Stimulated activated memory B cell treated with anti-CD40 and anti-IgM and Interleukin-4, amounts not matched to agents 10 μg/mL and 1 μg/mL and 100 μg/mL, for 72 hours (primary cell): ENCODE data around the gene FOLR1.
"Not testable (repeated sequence)": the region's sequence is repeated elsewhere in the genome, so short reads cannot be mapped to it uniquely, and the experiment has no call there.

ENCODE experiments used
- ATAC-seq: fragments of 150-1000 bp; cut with Tn5 transposase; 2 replicates; pipeline ENCODE4 v1.10.0; 2021
- H3K27ac Mint-ChIP-seq: one replicate; pipeline ENCODE4 v1.8.0; 2022; ENCODE audit warnings: mild to moderate bottlenecking, mixed read lengths
- H3K27me3 Mint-ChIP-seq: one replicate; pipeline ENCODE4 v1.8.0; 2022; ENCODE audit warnings: mixed read lengths
- H3K36me3 Mint-ChIP-seq: one replicate; pipeline ENCODE4 v1.8.0; 2022; ENCODE audit warnings: mixed read lengths
- H3K4me1 Mint-ChIP-seq: one replicate; pipeline ENCODE4 v1.8.0; 2022; ENCODE audit warnings: mixed read lengths
- H3K4me3 Mint-ChIP-seq: one replicate; pipeline ENCODE4 v1.8.0; 2022; ENCODE audit warnings: mild to moderate bottlenecking, moderate library complexity, mixed read lengths
- H3K9me3 Mint-ChIP-seq: one replicate; pipeline ENCODE4 v1.8.0; 2022; ENCODE audit warnings: mixed read lengths

Gene FOLR1

GRCh38 chr11:72206794-72207193 lies 14.9 kb downstream of the FOLR1 start:
- peaks cover 13% of the 10 kb centered on the region for H3K9me3 Mint-ChIP-seq
- H3K27ac Mint-ChIP-seq, H3K4me3 Mint-ChIP-seq, H3K4me1 Mint-ChIP-seq, ATAC-seq: not testable (repeated sequence)
- peaks cover 16% of the 10 kb centered on the region for H3K27me3 Mint-ChIP-seq
- H3K36me3 Mint-ChIP-seq, result peaks cover 17% of the 10 kb centered on the region

DNA sequence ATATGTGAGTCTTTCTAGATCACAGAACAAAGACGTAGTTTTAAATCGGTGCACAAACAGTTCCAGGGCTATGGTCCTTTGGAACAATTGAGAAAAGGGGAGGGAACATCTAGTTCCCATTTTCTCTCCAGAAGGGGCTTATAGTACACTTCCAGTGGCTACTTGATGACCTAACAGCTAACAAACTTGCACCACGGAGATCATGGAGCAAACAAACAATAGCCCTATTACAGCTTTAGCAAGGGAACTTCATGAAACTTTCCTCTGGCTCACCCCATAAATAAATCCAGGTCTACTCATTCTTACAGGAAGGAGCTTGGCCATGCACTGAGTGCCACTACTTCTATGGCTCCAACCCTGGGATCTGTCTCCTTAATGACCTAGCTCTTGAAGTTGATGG lies 16.3 kb downstream of the FOLR1 start:
- Mint-ChIP-seq H3K9me3 (peaks cover 13% of the 10 kb centered on the region), H3K4me3 (no peak overlapping the region), H3K27ac (no peak overlapping the region), H3K36me3 (peaks cover 17% of the 10 kb centered on the region), H3K27me3 (peaks cover 16% of the 10 kb centered on the region), H3K4me1 (peaks cover 6% of the 10 kb centered on the region)
- ATAC-seq, result no peak

DNA sequence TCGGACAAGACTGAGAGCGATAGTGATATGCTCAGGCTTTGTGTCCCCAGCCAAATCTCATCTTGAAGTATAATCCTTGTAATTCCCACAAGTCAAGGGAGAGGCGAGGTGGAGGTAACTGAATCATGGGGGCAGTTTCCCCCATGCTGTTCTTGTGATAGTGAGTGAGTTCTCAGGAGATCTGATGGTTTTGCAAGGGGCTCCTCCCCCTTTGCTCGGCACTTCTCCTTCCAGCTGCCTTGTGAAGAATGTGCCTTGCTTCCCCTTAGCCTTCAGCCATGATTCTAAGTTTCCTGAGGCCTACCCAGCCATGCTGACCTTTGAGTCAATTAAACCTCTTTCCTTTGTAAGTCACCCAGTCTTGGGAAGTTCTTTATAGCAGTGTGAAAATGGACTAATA lies 17.2 kb downstream of the FOLR1 start:
- no peak overlapping the region for H3K27ac Mint-ChIP-seq
- H3K4me3 Mint-ChIP-seq, result no peak overlapping the region
- H3K9me3 Mint-ChIP-seq, result peaks cover 13% of the 10 kb centered on the region
- no peak for ATAC-seq
- peaks cover 17% of the 10 kb centered on the region for H3K36me3 Mint-ChIP-seq
- peaks cover 6% of the 10 kb centered on the region for H3K4me1 Mint-ChIP-seq
- peaks cover 16% of the 10 kb centered on the region for H3K27me3 Mint-ChIP-seq

GRCh38 chr11:72216638-72217037 lies 24.7 kb downstream of the FOLR1 start, which contains the start of gene FOLR2:
TSS of gene FOLR2 (plus strand) at chr11:72216794. CDS start at chr11:72218585, 1,791 bp downstream.
- Mint-ChIP-seq H3K27ac (peak within 1 kb of the TSS; percentile 26), H3K36me3 (no peaks in the 10 kb centered on the region), H3K9me3 (no peaks in the 10 kb centered on the region), H3K4me3 (no peak within 1 kb of the TSS), H3K4me1 (peaks cover 41% of the 10 kb centered on the region), H3K27me3 (no peaks in the 10 kb centered on the region)
- no peak for ATAC-seq

DNA sequence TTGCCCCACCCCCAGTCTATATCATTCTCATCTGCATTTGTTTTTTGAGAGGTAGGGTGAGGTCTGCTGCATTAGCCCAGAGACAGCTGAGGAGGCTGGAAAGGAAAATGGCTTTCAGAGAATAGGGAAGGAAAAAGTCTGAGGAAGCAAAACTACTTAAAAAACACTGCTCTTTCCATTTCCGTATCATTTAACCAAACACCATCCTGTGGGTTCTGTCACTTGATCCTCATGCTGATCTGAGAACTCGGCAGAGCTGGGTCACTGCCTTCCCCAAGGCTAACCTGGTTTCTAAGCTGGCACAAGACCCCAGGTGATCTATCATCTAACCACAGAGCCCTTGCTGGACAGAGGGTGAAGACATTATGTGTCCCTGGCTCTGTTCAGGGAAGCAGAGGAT lies 25.9 kb downstream of the FOLR1 start:
- Mint-ChIP-seq H3K4me1 (peaks cover 53% of the 10 kb centered on the region), H3K9me3 (no peaks in the 10 kb centered on the region), H3K36me3 (no peaks in the 10 kb centered on the region), H3K4me3 (no peak overlapping the region), H3K27me3 (no peaks in the 10 kb centered on the region), H3K27ac (peak overlapping the region; percentile 26)
- no peak for ATAC-seq

DNA sequence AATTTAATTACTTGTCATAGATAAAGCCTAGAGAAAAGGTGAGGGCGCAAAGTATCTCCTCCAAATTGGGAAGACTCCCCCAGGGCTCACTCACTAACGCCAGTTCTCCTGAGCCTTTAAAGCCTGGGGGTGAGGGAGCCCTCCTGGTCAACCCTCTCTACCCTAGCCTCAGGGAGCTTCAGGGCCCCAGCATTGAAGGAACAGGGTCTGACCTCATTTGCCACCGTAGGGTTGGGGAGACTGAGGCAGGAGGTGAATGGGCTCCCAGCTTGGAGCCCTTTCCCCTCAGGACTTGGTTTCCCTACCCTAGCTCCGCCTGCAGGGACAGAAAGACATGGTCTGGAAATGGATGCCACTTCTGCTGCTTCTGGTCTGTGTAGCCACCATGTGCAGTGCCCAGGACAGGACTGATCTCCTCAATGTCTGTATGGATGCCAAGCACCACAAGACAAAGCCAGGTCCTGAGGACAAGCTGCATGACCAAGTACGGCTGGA lies 26.4 kb downstream of the FOLR1 start:
- H3K9me3 Mint-ChIP-seq, result no peaks in the 10 kb centered on the region
- ATAC-seq, result no peak
- H3K27ac Mint-ChIP-seq, result peak overlapping the region; percentile 26
- no peaks in the 10 kb centered on the region for H3K27me3 Mint-ChIP-seq
- peaks cover 55% of the 10 kb centered on the region for H3K4me1 Mint-ChIP-seq
- no peak overlapping the region for H3K4me3 Mint-ChIP-seq
- H3K36me3 Mint-ChIP-seq, result no peaks in the 10 kb centered on the region

- H3K9me3 Mint-ChIP-seq, result no peaks in the 10 kb centered on the region
- H3K4me1 Mint-ChIP-seq, result peaks cover 70% of the 10 kb centered on the region
- ATAC-seq, result no peak
- no peaks in the 10 kb centered on the region for H3K27me3 Mint-ChIP-seq
- H3K36me3 Mint-ChIP-seq, result no peaks in the 10 kb centered on the region
- H3K4me3 Mint-ChIP-seq, result peak overlapping the region; percentile 59
- H3K27ac Mint-ChIP-seq, result peak overlapping the region; percentile 98
Observed at GRCh38 chr11:72220696-72221363, 28.9 kb downstream of the FOLR1 start.

- H3K36me3 Mint-ChIP-seq, result no peaks in the 10 kb centered on the region
- H3K9me3 Mint-ChIP-seq, result no peaks in the 10 kb centered on the region
- H3K4me3 Mint-ChIP-seq, result peak overlapping the region; percentile 59
- H3K4me1 Mint-ChIP-seq, result peaks cover 74% of the 10 kb centered on the region
- H3K27me3 Mint-ChIP-seq, result no peaks in the 10 kb centered on the region
- ATAC-seq, result no peak
- peak overlapping the region; percentile 98 for H3K27ac Mint-ChIP-seq
Observed at GRCh38 chr11:72221386-72222075, 29.6 kb downstream of the FOLR1 start.

- Mint-ChIP-seq H3K36me3 (no peaks in the 10 kb centered on the region), H3K27me3 (no peaks in the 10 kb centered on the region), H3K4me3 (peak overlapping the region; percentile 83), H3K27ac (peak overlapping the region; percentile 98), H3K9me3 (no peaks in the 10 kb centered on the region), H3K4me1 (peaks cover 70% of the 10 kb centered on the region)
- ATAC-seq, result no peak
Observed at GRCh38 chr11:72222106-72222891, 30.4 kb downstream of the FOLR1 start.

GRCh38 chr11:72222907-72223614 lies 31.1 kb downstream of the FOLR1 start:
- Mint-ChIP-seq H3K27me3 (no peaks in the 10 kb centered on the region), H3K27ac (peak overlapping the region; percentile 98), H3K4me3 (peak overlapping the region; percentile 83), H3K36me3 (no peaks in the 10 kb centered on the region), H3K4me1 (peaks cover 62% of the 10 kb centered on the region), H3K9me3 (no peaks in the 10 kb centered on the region)
- peak; percentile 87 for ATAC-seq

GRCh38 chr11:72223615-72224563 lies 31.9 kb downstream of the FOLR1 start:
- no peaks in the 10 kb centered on the region for H3K27me3 Mint-ChIP-seq
- H3K27ac Mint-ChIP-seq, result peak overlapping the region; percentile 98
- peak overlapping the region; percentile 95 for H3K4me3 Mint-ChIP-seq
- peak; percentile 82 for ATAC-seq
- H3K4me1 Mint-ChIP-seq, result peaks cover 54% of the 10 kb centered on the region
- no peaks in the 10 kb centered on the region for H3K9me3 Mint-ChIP-seq
- H3K36me3 Mint-ChIP-seq, result peaks cover 5% of the 10 kb centered on the region

DNA sequence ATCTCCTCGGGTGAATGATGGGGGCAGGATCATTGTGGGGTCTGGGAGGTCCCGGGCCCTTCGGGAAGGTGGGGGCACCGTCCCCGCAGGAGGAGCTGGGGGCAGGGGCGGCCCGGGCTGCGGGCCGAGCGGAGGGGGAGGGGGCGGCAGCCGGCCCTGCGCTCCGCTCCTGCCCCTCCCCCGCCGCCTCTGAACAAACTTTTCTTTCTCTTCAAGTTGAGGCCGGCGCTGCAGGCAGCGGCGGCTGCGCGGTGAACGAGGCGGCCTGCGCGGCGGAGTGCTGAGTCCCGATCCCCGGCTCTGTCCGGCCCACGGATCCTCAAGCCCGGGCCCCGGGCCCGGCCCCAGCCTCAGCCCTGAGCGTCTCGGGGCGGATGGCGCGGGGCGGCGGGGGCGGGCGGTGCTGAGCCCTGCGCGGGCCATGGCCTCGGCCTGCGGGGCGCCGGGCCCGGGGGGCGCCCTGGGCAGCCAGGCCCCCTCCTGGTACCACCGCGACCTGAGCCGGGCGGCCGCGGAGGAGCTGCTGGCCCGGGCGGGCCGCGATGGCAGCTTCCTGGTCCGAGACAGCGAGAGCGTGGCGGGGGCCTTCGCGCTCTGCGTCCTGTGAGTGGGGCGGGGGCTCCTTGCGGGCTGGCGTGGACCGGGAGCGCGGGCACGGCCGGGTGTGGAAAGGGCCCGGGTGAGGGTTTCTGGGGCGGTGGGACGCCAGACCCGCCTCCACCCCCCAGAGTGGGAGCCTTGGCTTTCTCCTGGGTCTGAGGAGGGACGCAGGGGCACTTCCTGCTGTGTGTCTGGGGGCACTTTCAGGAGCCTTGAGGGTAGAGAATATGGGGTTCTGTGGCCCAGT lies 32.8 kb downstream of the FOLR1 start, which contains the start of gene INPPL1:
INPPL1 (plus strand) TSS at position 204 of the 847 bp plus-strand sequence; CDS start at position 422, 218 bp downstream.
- peaks cover 12% of the 10 kb centered on the region for H3K36me3 Mint-ChIP-seq
- no peaks in the 10 kb centered on the region for H3K9me3 Mint-ChIP-seq
- no peaks in the 10 kb centered on the region for H3K27me3 Mint-ChIP-seq
- H3K4me3 Mint-ChIP-seq, result peak within 1 kb of the TSS; percentile 95
- peak within 1 kb of the TSS; percentile 98 for H3K27ac Mint-ChIP-seq
- H3K4me1 Mint-ChIP-seq, result peaks cover 54% of the 10 kb centered on the region
- peak; percentile 1 for ATAC-seq

GRCh38 chr11:72225411-72225951 lies 33.5 kb downstream of the FOLR1 start:
- no peaks in the 10 kb centered on the region for H3K27me3 Mint-ChIP-seq
- peak overlapping the region; percentile 98 for H3K27ac Mint-ChIP-seq
- H3K36me3 Mint-ChIP-seq, result peaks cover 12% of the 10 kb centered on the region
- ATAC-seq, result no peak
- H3K9me3 Mint-ChIP-seq, result no peaks in the 10 kb centered on the region
- H3K4me1 Mint-ChIP-seq, result peaks cover 51% of the 10 kb centered on the region
- peak overlapping the region; percentile 91 for H3K4me3 Mint-ChIP-seq
